SHP77 (cell line): ENCODE results near the gene MYL9.
A peak's percentile ranks its signal among the peaks of the same experiment; 100 is the strongest.

Experiments
- DNase-seq, 2 experiments: peaks; one replicate each; lab custom pipeline; 2025; lab: John Stamatoyannopoulos, UW

Gene MYL9

GRCh38 chr20:36526521-36527011 lies 14.8 kb upstream of the MYL9 start:
- DNase-seq = no peak

- no peak for DNase-seq
Observed at GRCh38 chr20:36527331-36528125, 13.8 kb upstream of the MYL9 start.

GRCh38 chr20:36528176-36528874 lies 13.0 kb upstream of the MYL9 start:
- DNase-seq = no peak

GRCh38 chr20:36528875-36529417 lies 12.4 kb upstream of the MYL9 start:
- DNase-seq = no peak

GRCh38 chr20:36532388-36532787 lies 8.9 kb upstream of the MYL9 start:
- DNase-seq = no peak

- DNase-seq = no peak
Observed at GRCh38 chr20:36532822-36533221, 8.5 kb upstream of the MYL9 start.

GRCh38 chr20:36538026-36538722 lies 3.1 kb upstream of the MYL9 start:
- no peak for DNase-seq

- no peak for DNase-seq
Observed at GRCh38 chr20:36540551-36541211, 638 bp upstream of the MYL9 start.

GRCh38 chr20:36541768-36542488 lies 609 bp downstream of the MYL9 start:
- peak in 1 of 2 experiments; percentile 13 for DNase-seq

- DNase-seq = no peak
Observed at GRCh38 chr20:36542516-36543183, 1.3 kb downstream of the MYL9 start.

GRCh38 chr20:36543184-36544133 lies 2.1 kb downstream of the MYL9 start:
- DNase-seq = no peak

- DNase-seq = no peak
Observed at GRCh38 chr20:36544134-36545018, 3.1 kb downstream of the MYL9 start.

GRCh38 chr20:36546111-36546736 lies 4.9 kb downstream of the MYL9 start:
- DNase-seq = no peak

GRCh38 chr20:36547186-36548005 lies 6.1 kb downstream of the MYL9 start:
- DNase-seq = no peak

- DNase-seq = peak; percentile 22 to 27
Observed at GRCh38 chr20:36548006-36548315, 6.6 kb downstream of the MYL9 start.

GRCh38 chr20:36548704-36549627 lies 7.6 kb downstream of the MYL9 start:
- DNase-seq = no peak
